Stimulated activated CD8-positive, alpha-beta memory T cell treated with anti-CD3 and anti-CD28 coated beads, Interleukin-15, amount 100 ng/mL, for 48 hours (primary cell): Measurements from ENCODE around the gene ZNF385D.
"Not testable (repeated sequence)": the region's sequence is repeated elsewhere in the genome, so short reads cannot be mapped to it uniquely, and the experiment has no call there.

Experiments
- DNase-seq, 2 donors: peaks; one replicate each; pipeline ENCODE4 v3.0.0-alpha.2; 2020; ENCODE audit warnings: low read depth in 2 of 2

ZNF385D gene

GRCh38 chr3:21509731-21510470, 241.1 kb downstream of the ZNF385D start:
- no peak for DNase-seq

- DNase-seq = no peak
Observed at GRCh38 chr3:21508246-21508645, 242.8 kb downstream of the ZNF385D start.

GRCh38 chr3:21505711-21506460, 245.1 kb downstream of the ZNF385D start:
- DNase-seq = no peak

- DNase-seq = no peak
Observed at GRCh38 chr3:21502656-21503055, 248.4 kb downstream of the ZNF385D start.

GRCh38 chr3:21500834-21501233, 250.2 kb downstream of the ZNF385D start:
- no peak for DNase-seq

- not testable (repeated sequence) for DNase-seq
Observed at GRCh38 chr3:21490671-21491070, 260.3 kb downstream of the ZNF385D start.

- DNase-seq = no peak
Observed at GRCh38 chr3:21487520-21487919, 263.5 kb downstream of the ZNF385D start.

GRCh38 chr3:21486024-21486935, 264.7 kb downstream of the ZNF385D start:
- DNase-seq = not testable (repeated sequence)

- DNase-seq = no peak
Observed at GRCh38 chr3:21484828-21485144, 266.2 kb downstream of the ZNF385D start.

GRCh38 chr3:21484057-21484827, 266.8 kb downstream of the ZNF385D start:
- DNase-seq = no peak

- no peak for DNase-seq
Observed at GRCh38 chr3:21481991-21482390, 269.0 kb downstream of the ZNF385D start.

- no peak for DNase-seq
Observed at GRCh38 chr3:21477541-21478288, 273.3 kb downstream of the ZNF385D start.

- no peak for DNase-seq
Observed at GRCh38 chr3:21466476-21466875, 284.5 kb downstream of the ZNF385D start.

GRCh38 chr3:21464746-21465145, 286.3 kb downstream of the ZNF385D start:
- no peak for DNase-seq

- no peak for DNase-seq
Observed at GRCh38 chr3:21463319-21463718, 287.7 kb downstream of the ZNF385D start.

- DNase-seq = no peak
Observed at GRCh38 chr3:21462141-21462540, 288.9 kb downstream of the ZNF385D start.

- DNase-seq = no peak
Observed at GRCh38 chr3:21457084-21457483, 293.9 kb downstream of the ZNF385D start.

GRCh38 chr3:21449738-21450137, 301.3 kb downstream of the ZNF385D start:
- no peak for DNase-seq

- DNase-seq = no peak
Observed at GRCh38 chr3:21447476-21448151, 303.4 kb downstream of the ZNF385D start.

- no peak for DNase-seq
Observed at GRCh38 chr3:21446945-21447475, 304.0 kb downstream of the ZNF385D start.
